K562 (cell line): ENCODE measurements around the gene RSBN1L. TPM values are rescaled to one million over a fixed set of nuclear protein-coding genes. Genes with fewer than 3 reads are reported as not detected.

ENCODE experiments used
- ATAC-seq: fragments of 200-7000 bp; cut with Tn5 transposase; 3 replicates; pipeline ENCODE4 v1.9.1; 2020; ENCODE audit warnings: moderate library complexity
- BruUV-seq: library from RNA; stranded (reverse); fragments of 400-500 nt; replicated peaks from 2 replicates; lab custom pipeline; 2021; lab: Mats Ljungman, UMichigan
- CTCF ChIA-PET: fragments of 300-600 bp; formaldehyde crosslinking; extraction: SDS; loops from one replicate; lab custom pipeline; 2021; ENCODE audit warnings: low intra/inter-chr PET ratio; lab: Yijun Ruan, JAX
- POLR2A ChIA-PET: fragments of 300-600, 350-650 bp; sonication (Branson Sonifier 250); formaldehyde crosslinking; extraction: SDS; loops from one replicate; lab custom pipeline; 2021; ENCODE audit warnings: antibody characterized with exemption, inconsistent platforms; lab: Yijun Ruan, JAX
- DNase-seq, 4 experiments: peaks; one replicate each; pipeline versions ENCODE4 v3.0.0 to v3.0.0-alpha.2; 2011 to 2018; ENCODE audit warnings: low spot score in 3 of 4, mixed read lengths in 3 of 4; ENCODE audit errors: extremely low read depth in 1 of 4
- FAIRE-seq: peaks from 2 replicates; lab custom pipeline; 2011; peaks lifted over from hg19 to GRCh38; lab: Jason Lieb, UNC
- H2AFZ ChIP-seq: 2 replicates; pipeline ENCODE4 v1.6.0; 2011; ENCODE audit warnings: low read depth, low read length, control low read depth, inconsistent platforms
- H3K27ac ChIP-seq: fragments of 200-600 bp; 3 replicates; pipeline ENCODE4 v1.8.0; 2011; ENCODE audit warnings: low read depth, mild to moderate bottlenecking, control low read depth, inconsistent platforms, low read length, moderate library complexity, mixed read lengths; ENCODE audit errors: extremely low read depth
- H3K27me3 ChIP-seq, 2 experiments: fragments of 300-600 bp in 1 of 2; 2 replicates in 1 of 2; 3 replicates in 1 of 2; pipeline versions ENCODE4 v1.6.0 to v1.8.0; 2011; ENCODE audit warnings: inconsistent platforms in 2 of 2, low read length in 2 of 2, mild to moderate bottlenecking in 1 of 2, mixed read lengths in 1 of 2, moderate library complexity in 1 of 2; ENCODE audit not compliant: control insufficient read depth in 2 of 2, insufficient read depth in 2 of 2
- H3K36me3 ChIP-seq: fragments of 300-600 bp; 3 replicates; pipeline ENCODE4 v1.8.0; 2011; ENCODE audit warnings: mild to moderate bottlenecking, low read length, inconsistent platforms; ENCODE audit not compliant: control insufficient read depth, insufficient read depth
- H3K4me1 ChIP-seq, 2 experiments: fragments of 200-600 bp in 1 of 2; replicated peaks in 1 of 2; 2 replicates in 1 of 2; 3 replicates in 1 of 2; pipeline versions ENCODE4 v1.5.1 to v1.8.0; 2011; ENCODE audit warnings: inconsistent platforms in 2 of 2, low read length in 2 of 2, mild to moderate bottlenecking in 1 of 2, mixed read lengths in 1 of 2, moderate library complexity in 1 of 2; ENCODE audit not compliant: control insufficient read depth in 2 of 2, insufficient read depth in 2 of 2
- H3K4me2 ChIP-seq: 2 replicates; pipeline ENCODE4 v1.6.1; 2011; ENCODE audit warnings: low read length, control low read depth, inconsistent platforms, mixed read lengths; ENCODE audit not compliant: insufficient read depth
- H3K4me3 ChIP-seq: fragments of 200-600 bp; sonication (generic), shearing (Covaris generic); 2 replicates; pipeline ENCODE4 v1.5.1; 2016; ENCODE audit warnings: control low read depth, inconsistent platforms
- H3K79me2 ChIP-seq: fragments of 200-600 bp; 3 replicates; pipeline ENCODE4 v1.8.0; 2011; ENCODE audit warnings: low read length, inconsistent platforms; ENCODE audit not compliant: control insufficient read depth, insufficient read depth
- H3K9ac ChIP-seq, 2 experiments: 2 replicates each; pipeline versions ENCODE4 v1.6.0 to v1.6.1; 2011; ENCODE audit warnings: low read depth in 2 of 2, low read length in 2 of 2, control low read depth in 1 of 2, inconsistent platforms in 1 of 2, mild to moderate bottlenecking in 1 of 2, mixed read lengths in 1 of 2; ENCODE audit not compliant: insufficient read depth in 1 of 2
- H3K9me1 ChIP-seq: one replicate; pipeline ENCODE4 v1.6.0; 2011; ENCODE audit warnings: inconsistent platforms, mild to moderate bottlenecking, low read length, moderate library complexity; ENCODE audit not compliant: control insufficient read depth, insufficient read depth
- H3K9me3 ChIP-seq: replicated peaks from 2 replicates; pipeline ENCODE4 v1.5.1; 2011; ENCODE audit warnings: low read depth, low read length, inconsistent platforms; ENCODE audit not compliant: control insufficient read depth, insufficient read depth
- H4K20me1 ChIP-seq: replicated peaks from 2 replicates; pipeline ENCODE4 v1.6.1; 2011; ENCODE audit warnings: low read length, inconsistent platforms, mixed read lengths; ENCODE audit not compliant: control insufficient read depth, insufficient read depth
- CBX1 ChIP-seq: sonication (generic); IDR thresholded peaks from 2 replicates; pipeline ENCODE4 v1.6.1; 2016; ENCODE audit warnings: antibody characterized with exemption, low read depth, mild to moderate bottlenecking
- MTA1 ChIP-seq: fragments of 450-650 bp; IDR thresholded peaks from 2 replicates; pipeline ENCODE4 v1.6.1; 2017; ENCODE audit warnings: borderline replicate concordance
- NONO ChIP-seq, 2 experiments: fragments of 200-400 bp in 1 of 2; fragments of 450-650 bp in 1 of 2; formaldehyde crosslinking in 1 of 2; IDR thresholded peaks; 2 replicates each; pipeline ENCODE4 v1.6.1; 2017; ENCODE audit warnings: low read depth in 2 of 2, mild to moderate bottlenecking in 2 of 2, moderate library complexity in 2 of 2, low read length in 1 of 2
- PRDM10 ChIP-seq: fragments of 450-650 bp; IDR thresholded peaks from 2 replicates; pipeline ENCODE4 v1.6.1; 2018; ENCODE audit not compliant: partially characterized antibody
- RBM15 ChIP-seq: fragments of 200-400 bp; formaldehyde crosslinking; IDR thresholded peaks from 2 replicates; pipeline ENCODE4 v1.6.1; 2018; ENCODE audit warnings: mild to moderate bottlenecking, low read length, moderate library complexity; ENCODE audit not compliant: insufficient read depth
- RBM22 ChIP-seq: fragments of 200-400 bp; formaldehyde crosslinking; IDR thresholded peaks from 2 replicates; pipeline ENCODE4 v1.6.1; 2018; ENCODE audit warnings: low read length, low read depth; ENCODE audit not compliant: poor library complexity, severe bottlenecking
- RFX1 ChIP-seq: fragments of 450-650 bp; IDR thresholded peaks from 2 replicates; pipeline ENCODE4 v1.6.1; 2016; ENCODE audit warnings: mild to moderate bottlenecking, moderate library complexity
- SOX6 ChIP-seq: fragments of 450-650 bp; IDR thresholded peaks from 2 replicates; pipeline ENCODE4 v1.6.1; 2014; ENCODE audit warnings: mild to moderate bottlenecking
- SRSF9 ChIP-seq: fragments of 200-400 bp; formaldehyde crosslinking; IDR thresholded peaks from 2 replicates; pipeline ENCODE4 v1.6.1; 2017; ENCODE audit warnings: low read depth, low read length, borderline replicate concordance
- TGIF2 ChIP-seq: sonication (generic); formaldehyde crosslinking; IDR thresholded peaks from 2 replicates; pipeline ENCODE4 v1.8.1; 2022; ENCODE audit warnings: mild to moderate bottlenecking, missing genetic modification reagents, moderate library complexity
- THRAP3 ChIP-seq: fragments of 450-650 bp; IDR thresholded peaks from 2 replicates; pipeline ENCODE4 v1.6.1; 2016; ENCODE audit warnings: mild to moderate bottlenecking, inconsistent platforms, borderline replicate concordance
- ZNF217 ChIP-seq: sonication (generic); formaldehyde crosslinking; IDR thresholded peaks from 2 replicates; pipeline ENCODE4 v1.8.0; 2022; ENCODE audit warnings: mild to moderate bottlenecking, missing genetic modification reagents
- WGBS: fragments of 100-300 bp; shearing (Covaris generic); methylation state at CpG from one replicate; pipeline ENCODE4 v1.1.6; 2016; ENCODE audit warnings: low coverage, mixed read lengths; ENCODE audit not compliant: insufficient coverage; ENCODE audit errors: missing lambda C conversion rate; 5-methylcytosine and 5-hydroxymethylcytosine counted together
- in situ Hi-C: fragments of 300-500 bp; cut with MboI; formaldehyde crosslinking; loops from 4 replicates; pipeline ENCODE4 v1.15.0; 2018; ENCODE audit warnings: inconsistent platforms, mixed read lengths
- intact Hi-C: fragments of 100-400 bp; cut with micrococcal nuclease; formaldehyde crosslinking; loops from 2 replicates; pipeline ENCODE4 v1.14.2; 2022
- polyA plus RNA-seq, 8 experiments: library from polyadenylated mRNA; depleted of rRNA in 4 of 8; stranded (reverse) in 5 of 8; unstranded in 3 of 8; fragments of >200 nt; fragmentation: Nextera tagmentation in 2 of 8; fragmentation: Illumina TruSeq in 1 of 8; extraction: Ambion mirVana in 2 of 8; extraction: Trizol in 1 of 8; gene quantifications; 2 replicates each; pipeline versions ENCODE4 v1.2.1 to v1.2.3, GENCODE V29; 2011 to 2014; ENCODE audit warnings: inconsistent platforms in 1 of 8, missing spikeins in 1 of 8
- total RNA-seq, 7 experiments: library from RNA; depleted of rRNA in 6 of 7; stranded (reverse); fragments of >200 nt in 6 of 7; fragmentation: Illumina TruSeq in 2 of 7; extraction: Trizol in 2 of 7; gene quantifications; 2 replicates each; pipeline versions ENCODE4 v1.2.1 to v1.2.3, GENCODE V29; 2011 to 2021; ENCODE audit warnings: low replicate concordance in 1 of 7
- TF ChIP-seq, protein P1 (sequence below), 2 experiments: fragments of 250-450 bp in 1 of 2; fragments of 450-650 bp in 1 of 2; sonication (Bioruptor Pico) in 1 of 2; IDR thresholded peaks; 2 replicates each; pipeline versions ENCODE4 v1.6.1 to v1.8.0; 2016 to 2021; ENCODE audit warnings: mild to moderate bottlenecking in 2 of 2, moderate library complexity in 2 of 2, missing compliant biosample characterization in 1 of 2, missing genetic modification characterization in 1 of 2
- TF ChIP-seq, protein P2 (sequence below): sonication (generic); formaldehyde crosslinking; IDR thresholded peaks from 2 replicates; pipeline ENCODE4 v1.8.1; 2023; ENCODE audit warnings: mild to moderate bottlenecking, missing genetic modification reagents

RSBN1L gene
- total and polyA plus RNA-seq, 9 of the 15 experiments (the other 6 are each of a cell fraction or from before 2014, with no cell fraction given): 6.2 to 35.2 (median 20.1) TPM

- peak; percentile 47 for TF ChIP-seq PRDM10
- no peak for TF ChIP-seq TGIF2 (CRISPR knock-in tag)
- TF ChIP-seq, all 486 proteins: peak for 21
Measured at GRCh38 chr7:77752016-77752415, 55.8 kb downstream of the RSBN1L start (continued).

DNA sequence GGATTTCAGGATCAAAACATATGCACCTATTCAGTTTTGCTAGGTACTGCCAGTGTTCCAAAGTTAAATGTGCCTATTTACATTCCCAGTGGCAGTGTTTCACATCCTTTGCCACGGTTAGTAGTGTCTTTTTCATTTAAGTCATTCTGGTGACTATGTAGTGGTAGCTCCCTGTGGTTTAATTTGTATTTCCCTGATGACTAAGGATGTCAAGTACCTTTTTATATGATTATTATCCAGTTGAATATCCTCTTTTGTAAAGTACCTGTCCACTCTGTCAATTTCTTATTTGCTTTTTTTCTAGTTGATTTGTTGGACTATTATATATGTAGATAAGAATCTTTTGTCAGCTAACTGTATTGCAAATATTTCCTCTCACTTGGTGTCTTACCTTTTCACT is 56.9 kb downstream of the RSBN1L start:
- POLR2A ChIA-PET: interaction anchor here (0.6 kb wide), 1 partner anchor 11 kb away, joined by 3 read pairs; no protein-coding TSS in a partner anchor
- in situ Hi-C loops: loop anchor here (5.0 kb wide), 1 partner anchor 96 kb away; no protein-coding TSS in a partner anchor
- Histone ChIP-seq H3K9ac (no peak overlapping the region), H3K27me3 (no peaks in the 10 kb centered on the region), H3K79me2 (peaks cover 42% of the 10 kb centered on the region), H4K20me1 (peaks cover 10% of the 10 kb centered on the region; the same call in 1 of the 2 replicates), H3K4me3 (no peak overlapping the region), H2AFZ (no peak overlapping the region), H3K4me1 (peaks cover 3 to 15% of the 10 kb centered on the region in 2 experiments; a peak in 4 of 5 replicates), H3K4me2 (no peak overlapping the region), H3K27ac (no peak overlapping the region), H3K9me3 (no peaks in the 10 kb centered on the region), H3K36me3 (peaks cover 37% of the 10 kb centered on the region), H3K9me1 (no peaks in the 10 kb centered on the region)
- WGBS: 87% methylated on average over 1 of the region's 1 CpG
- no peak for DNase-seq
- TF ChIP-seq RBM15: no peak
- no peak for TF ChIP-seq ZNF217 (CRISPR knock-in tag)
- no peak for TF ChIP-seq RFX1
- no peak for TF ChIP-seq CBX1
- TF ChIP-seq, protein P1, sequence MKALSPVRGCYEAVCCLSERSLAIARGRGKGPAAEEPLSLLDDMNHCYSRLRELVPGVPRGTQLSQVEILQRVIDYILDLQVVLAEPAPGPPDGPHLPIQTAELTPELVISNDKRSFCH (CRISPR knock-in tag; IDR thresholded peaks at IDR 0.05): no peak
- TF ChIP-seq, protein P1 (tag; IDR thresholded peaks at IDR 0.05): no peak
- no peak for TF ChIP-seq THRAP3
- no peak for TF ChIP-seq NONO (IDR thresholded peaks at IDR 0.05; ENCODE audit: low read depth in 2 of 2, low read length in 1 of 2)
- TF ChIP-seq SRSF9: no peak
- TF ChIP-seq RBM22: no peak
- no peak for TF ChIP-seq SOX6
- TF ChIP-seq MTA1: no peak
- TF ChIP-seq, protein P2, sequence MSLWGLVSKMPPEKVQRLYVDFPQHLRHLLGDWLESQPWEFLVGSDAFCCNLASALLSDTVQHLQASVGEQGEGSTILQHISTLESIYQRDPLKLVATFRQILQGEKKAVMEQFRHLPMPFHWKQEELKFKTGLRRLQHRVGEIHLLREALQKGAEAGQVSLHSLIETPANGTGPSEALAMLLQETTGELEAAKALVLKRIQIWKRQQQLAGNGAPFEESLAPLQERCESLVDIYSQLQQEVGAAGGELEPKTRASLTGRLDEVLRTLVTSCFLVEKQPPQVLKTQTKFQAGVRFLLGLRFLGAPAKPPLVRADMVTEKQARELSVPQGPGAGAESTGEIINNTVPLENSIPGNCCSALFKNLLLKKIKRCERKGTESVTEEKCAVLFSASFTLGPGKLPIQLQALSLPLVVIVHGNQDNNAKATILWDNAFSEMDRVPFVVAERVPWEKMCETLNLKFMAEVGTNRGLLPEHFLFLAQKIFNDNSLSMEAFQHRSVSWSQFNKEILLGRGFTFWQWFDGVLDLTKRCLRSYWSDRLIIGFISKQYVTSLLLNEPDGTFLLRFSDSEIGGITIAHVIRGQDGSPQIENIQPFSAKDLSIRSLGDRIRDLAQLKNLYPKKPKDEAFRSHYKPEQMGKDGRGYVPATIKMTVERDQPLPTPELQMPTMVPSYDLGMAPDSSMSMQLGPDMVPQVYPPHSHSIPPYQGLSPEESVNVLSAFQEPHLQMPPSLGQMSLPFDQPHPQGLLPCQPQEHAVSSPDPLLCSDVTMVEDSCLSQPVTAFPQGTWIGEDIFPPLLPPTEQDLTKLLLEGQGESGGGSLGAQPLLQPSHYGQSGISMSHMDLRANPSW: no peak
- no TSS peak for BruUV-seq
- no peak for ATAC-seq
- intact Hi-C loops: loop anchor here (10.0 kb wide), 1 partner anchor 318 kb away; no protein-coding TSS in a partner anchor
- no peak for FAIRE-seq
- CTCF ChIA-PET: no interaction called here
